Hair follicular keratinocyte (primary cell): ENCODE data around the gene KRTDAP. TPM values are rescaled to one million over a fixed set of nuclear protein-coding genes. Genes with fewer than 3 reads are reported as not detected.

Experiments
- total RNA-seq: library from RNA; depleted of rRNA; stranded (reverse); fragments of >200 nt; gene quantifications from 2 replicates; pipeline ENCODE4 v1.2.3, GENCODE V29; 2015

Gene KRTDAP, protein sequence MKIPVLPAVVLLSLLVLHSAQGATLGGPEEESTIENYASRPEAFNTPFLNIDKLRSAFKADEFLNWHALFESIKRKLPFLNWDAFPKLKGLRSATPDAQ
- 1.4 and 4.2 TPM in 2 replicates for total RNA-seq

DNA sequence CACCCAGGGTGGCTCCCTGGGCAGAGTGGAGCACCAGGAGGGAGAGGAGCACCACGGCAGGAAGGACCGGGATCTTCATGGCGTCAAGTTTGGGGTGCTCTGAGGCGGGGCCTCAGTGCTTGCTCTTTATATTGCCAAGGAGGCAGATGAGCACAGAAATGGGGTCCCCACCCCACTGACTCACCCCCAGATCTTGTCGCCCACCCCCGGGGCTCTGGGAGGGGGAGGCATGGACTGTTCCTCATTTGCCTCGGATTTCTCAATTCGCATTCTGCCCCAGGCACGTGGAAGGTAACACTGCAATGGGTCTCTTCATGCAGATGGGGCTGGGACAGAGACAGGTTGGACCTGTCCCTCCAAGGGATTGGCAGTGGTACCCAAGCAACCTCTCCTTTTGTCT is at the start of gene KRTDAP:
Gene KRTDAP, minus strand, starts transcription at position 101 of the 400 bp plus-strand sequence. Its CDS starts 22 bp downstream, at position 79.

DNA sequence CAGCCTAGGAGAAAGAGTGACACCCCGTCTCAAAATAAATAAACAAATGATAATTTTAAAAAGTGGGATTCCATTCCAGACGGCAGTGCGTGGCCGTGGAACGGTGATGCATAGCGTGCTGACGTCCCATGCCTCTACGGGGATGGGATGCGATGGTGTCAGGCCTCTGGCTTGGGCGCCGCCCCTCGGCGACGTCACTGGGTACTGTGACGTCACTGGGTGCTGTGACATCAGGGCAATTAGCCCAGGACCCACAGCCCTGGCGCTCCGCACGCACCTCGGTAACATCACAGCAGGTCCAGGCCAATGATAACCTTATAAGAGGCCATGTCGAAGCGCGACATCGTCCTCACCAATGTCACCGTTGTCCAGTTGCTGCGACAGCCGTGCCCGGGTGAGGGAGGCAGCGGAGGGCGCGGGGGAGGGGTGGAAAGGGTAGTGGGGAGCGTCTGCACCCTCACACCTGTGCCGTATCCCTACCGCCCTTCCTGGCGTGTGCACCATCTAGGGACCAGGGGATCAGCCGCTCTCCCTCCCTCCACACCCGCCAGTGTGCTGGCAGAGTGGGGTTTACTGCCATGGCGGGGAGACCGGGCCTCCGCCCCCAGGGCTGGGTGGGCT is 43.0 kb upstream of the KRTDAP start, which contains the start of gene GAPDHS:
Gene GAPDHS, plus strand, starts transcription at position 256 of the 621 bp plus-strand sequence. Its CDS starts 72 bp downstream, at position 328.

DNA sequence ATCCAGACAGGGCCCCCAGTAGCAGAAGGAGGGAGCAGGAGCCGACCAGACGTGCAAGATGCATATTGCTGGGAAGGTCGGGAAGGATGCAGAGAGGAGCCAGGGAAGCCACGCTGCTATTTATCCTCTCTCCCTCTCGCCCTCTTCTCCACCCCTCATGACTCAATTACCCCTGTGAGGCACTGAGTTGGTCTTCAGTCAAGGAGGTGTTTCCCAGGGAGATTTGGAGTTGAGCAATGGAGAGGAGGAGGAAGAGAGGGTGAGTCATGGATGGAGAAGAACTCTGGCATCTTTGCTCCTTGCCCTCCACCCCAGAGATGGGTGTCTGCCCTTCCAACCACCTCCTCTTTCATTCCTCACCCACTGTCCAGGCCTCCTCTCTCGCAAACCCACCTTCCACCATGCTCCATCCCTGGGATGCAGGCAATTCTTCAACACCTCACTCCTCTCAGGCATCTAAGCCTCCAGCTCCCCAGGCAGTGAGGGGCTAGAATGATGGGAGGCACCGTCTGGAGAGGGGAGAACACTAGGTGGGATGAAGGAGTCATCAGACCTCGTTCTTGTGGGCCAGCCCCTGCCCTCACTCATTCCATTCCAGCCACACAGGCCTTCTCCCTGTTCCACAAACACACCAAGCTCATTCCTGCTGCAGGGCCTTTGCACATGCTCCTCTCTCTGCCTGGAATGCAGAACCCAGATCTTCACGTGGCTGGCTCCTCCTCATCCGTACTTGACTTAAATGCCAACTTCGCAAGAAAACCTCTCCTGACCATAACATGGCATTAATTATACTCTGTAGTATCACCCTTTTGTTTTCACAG is 38.2 kb upstream of the KRTDAP start, which contains the start of gene SBSN:
Gene SBSN, minus strand, starts transcription at position 94 of the 821 bp plus-strand sequence. Its CDS starts 30 bp downstream, at position 64.

DNA sequence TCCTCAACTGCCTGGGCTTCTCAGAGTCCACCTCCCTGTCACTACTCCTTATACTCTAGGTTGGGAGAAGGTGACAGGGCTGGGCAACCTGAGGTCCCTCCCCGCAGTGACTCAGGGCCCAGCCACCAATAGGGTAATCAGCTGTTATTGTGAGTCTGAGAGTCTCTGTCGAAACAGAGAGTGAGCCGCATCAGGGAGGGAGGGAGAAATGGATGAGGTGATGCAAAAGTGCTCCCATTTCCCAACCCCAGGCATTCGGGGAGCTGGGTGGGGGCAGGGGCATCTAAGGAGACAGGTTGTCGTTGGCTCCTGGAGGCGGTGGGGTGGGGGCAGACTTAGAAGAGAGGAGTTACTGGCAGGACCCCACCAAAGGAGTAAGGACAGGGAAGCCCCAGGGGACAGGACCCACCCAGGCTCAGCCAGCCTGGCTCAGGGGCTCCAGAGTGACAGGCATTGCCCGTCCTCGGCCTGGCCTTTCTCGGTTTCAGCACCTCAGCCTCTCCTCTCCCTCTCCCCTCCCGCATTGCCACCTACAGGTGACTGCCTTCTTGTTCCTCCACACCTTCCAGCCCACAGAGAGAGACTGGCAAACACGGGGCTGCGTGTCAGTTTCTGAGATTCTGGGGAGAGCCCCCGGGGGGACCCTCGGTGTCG is 23.5 kb upstream of the KRTDAP start, which contains the start of gene DMKN:
Gene DMKN, minus strand, starts transcription at position 22 of the 654 bp plus-strand sequence. CDS start 174 bp downstream, outside the sequence.

DNA sequence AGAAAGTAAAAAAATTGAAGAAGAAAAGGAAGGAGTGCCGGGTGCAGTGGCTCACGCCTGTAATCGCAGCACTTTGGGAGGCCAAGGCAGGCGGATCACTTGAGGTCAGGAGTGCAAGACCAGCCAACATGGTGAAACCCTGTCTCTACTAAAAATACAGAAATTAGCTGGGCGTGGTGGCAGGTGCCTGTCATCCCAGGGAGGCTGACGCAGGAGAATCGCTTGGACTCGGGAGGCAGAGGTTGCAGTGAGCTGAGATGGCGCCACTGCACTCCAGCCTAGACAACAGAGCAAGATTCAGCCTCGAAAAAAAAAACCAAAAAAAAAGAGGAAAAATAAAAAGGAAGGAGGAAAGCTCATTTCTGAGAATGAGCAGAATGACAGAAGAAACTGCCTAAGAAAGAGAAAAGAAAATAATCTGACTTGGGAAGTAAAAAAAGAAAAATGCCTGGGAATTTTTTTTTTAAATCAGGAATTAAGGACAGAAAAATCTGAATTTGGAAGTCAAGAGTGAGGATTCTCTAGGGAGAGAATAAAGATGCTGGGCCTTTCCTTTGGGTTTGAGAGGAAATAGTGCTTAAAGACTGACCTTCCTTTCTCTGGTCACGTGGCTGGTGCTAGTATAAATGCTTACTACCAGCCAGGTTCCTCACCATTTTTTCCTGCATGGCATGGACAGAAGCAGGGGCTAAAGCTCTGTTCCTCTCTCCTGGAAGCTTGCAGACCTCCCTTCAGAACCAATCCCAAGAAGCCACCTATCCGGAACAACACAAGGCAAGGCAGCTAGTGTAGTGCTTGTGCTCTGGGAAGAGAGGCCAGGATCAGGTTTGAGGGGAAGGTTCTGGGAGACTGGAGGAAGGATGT is 42.4 kb downstream of the KRTDAP start, which contains the start of gene FFAR2:
Gene FFAR2, plus strand, starts transcription at position 652 of the 864 bp plus-strand sequence. CDS start 1,458 bp downstream, outside the sequence.

Other genes with a start within 250 kb of the KRTDAP start
- gene LSR, start 241.5 kb downstream of the KRTDAP start, total RNA-seq = 79.2 and 110 TPM in 2 replicates
- gene USF2, start 221.5 kb downstream of the KRTDAP start, total RNA-seq = 68.6 and 81.7 TPM in 2 replicates
- not detected in 2 replicates for gene HAMP, start 207.9 kb downstream of the KRTDAP start, total RNA-seq
- not detected in 2 replicates for gene MAG, start 198.3 kb downstream of the KRTDAP start, total RNA-seq
- gene CD22, start 161.3 kb downstream of the KRTDAP start, total RNA-seq = not detected in 2 replicates
- gene FFAR1, start 142.6 kb downstream of the KRTDAP start, total RNA-seq = not detected in 2 replicates
- not detected in 2 replicates for gene FFAR3, start 132.0 kb downstream of the KRTDAP start, total RNA-seq
- not detected in 2 replicates for gene GPR42, start 119.4 kb downstream of the KRTDAP start, total RNA-seq
- not detected in 2 replicates for gene FFAR2, start 42.2 kb downstream of the KRTDAP start, total RNA-seq
- 317 and 408 TPM in 2 replicates for gene DMKN, start 23.2 kb upstream of the KRTDAP start, total RNA-seq
- gene SBSN, start 37.8 kb upstream of the KRTDAP start, total RNA-seq = 1.1 and 3.4 TPM in 2 replicates
- gene GAPDHS, start 43.0 kb upstream of the KRTDAP start, total RNA-seq = not detected in 2 replicates
- gene TMEM147, start 55.2 kb upstream of the KRTDAP start, total RNA-seq = 127 and 137 TPM in 2 replicates
- gene ATP4A, start 73.2 kb upstream of the KRTDAP start, total RNA-seq = not detected in 2 replicates
- gene PMIS2, start 95.7 kb upstream of the KRTDAP start, total RNA-seq = not detected in 2 replicates
- 11.0 and 13.1 TPM in 2 replicates for gene HAUS5, start 122.3 kb upstream of the KRTDAP start, total RNA-seq
- 75.7 and 96.4 TPM in 2 replicates for gene RBM42, start 138.6 kb upstream of the KRTDAP start, total RNA-seq
- gene ETV2, start 151.3 kb upstream of the KRTDAP start, total RNA-seq = 0.23 and 3.9 TPM in 2 replicates
- gene COX6B1, start 157.9 kb upstream of the KRTDAP start, total RNA-seq = 481 and 564 TPM in 2 replicates
- gene UPK1A, start 176.1 kb upstream of the KRTDAP start, total RNA-seq = not detected in 2 replicates
- gene ZBTB32, start 214.1 kb upstream of the KRTDAP start, total RNA-seq = not detected in 2 replicates
- gene KMT2B, start 227.5 kb upstream of the KRTDAP start, total RNA-seq = 6.4 and 13.0 TPM in 2 replicates